Measurements from ENCODE around the gene POLR2C. TPM values are rescaled to one million over a fixed set of nuclear protein-coding genes. Genes with fewer than 3 reads are reported as not detected.
"Not testable (repeated sequence)": the region's sequence is repeated elsewhere in the genome, so short reads cannot be mapped to it uniquely, and the experiment has no call there.

The POLR2C gene
- polyA plus RNA-seq, 1 donor = 44.2 TPM

DNA sequence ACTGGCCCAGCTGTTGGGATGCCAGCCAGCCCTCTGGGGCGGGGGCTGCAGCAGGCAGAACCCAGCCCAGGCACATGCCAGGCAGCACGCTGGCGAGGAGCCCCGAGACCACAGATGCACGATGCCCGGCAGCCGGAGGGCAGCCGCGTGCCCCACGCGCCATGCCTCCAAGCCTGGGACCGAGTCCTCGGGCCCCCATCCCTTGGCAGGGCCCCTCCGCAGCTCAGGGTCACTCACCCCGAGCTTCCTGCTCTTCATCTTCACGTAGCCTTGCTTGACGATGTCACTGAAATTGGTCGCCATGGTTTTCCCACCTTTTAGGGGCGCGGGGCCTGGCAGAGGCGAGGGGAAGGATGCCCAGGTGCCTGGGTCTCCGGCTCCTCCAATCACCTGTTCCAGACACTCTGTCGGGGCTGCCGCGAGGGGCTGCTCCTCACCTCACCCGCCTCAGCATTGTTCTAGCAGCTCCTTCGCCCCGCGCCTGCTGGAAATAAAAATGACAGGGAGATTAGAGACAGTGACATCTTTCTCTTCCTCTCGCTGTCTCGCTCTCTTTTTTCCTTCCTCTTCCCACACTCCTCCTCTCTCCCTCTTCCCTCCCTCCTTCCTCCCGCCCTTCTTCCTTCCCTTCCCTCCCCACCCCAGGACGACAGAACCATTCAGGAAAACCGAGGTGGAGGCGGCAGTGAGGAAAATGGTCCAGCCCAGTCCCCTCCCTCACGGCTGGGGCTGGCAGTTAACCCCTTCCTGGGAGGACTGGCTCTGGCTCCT is 16.9 kb downstream of the POLR2C start:
- peak; percentile 28 for DNase-seq (ENCODE audit: low read depth)

DNA sequence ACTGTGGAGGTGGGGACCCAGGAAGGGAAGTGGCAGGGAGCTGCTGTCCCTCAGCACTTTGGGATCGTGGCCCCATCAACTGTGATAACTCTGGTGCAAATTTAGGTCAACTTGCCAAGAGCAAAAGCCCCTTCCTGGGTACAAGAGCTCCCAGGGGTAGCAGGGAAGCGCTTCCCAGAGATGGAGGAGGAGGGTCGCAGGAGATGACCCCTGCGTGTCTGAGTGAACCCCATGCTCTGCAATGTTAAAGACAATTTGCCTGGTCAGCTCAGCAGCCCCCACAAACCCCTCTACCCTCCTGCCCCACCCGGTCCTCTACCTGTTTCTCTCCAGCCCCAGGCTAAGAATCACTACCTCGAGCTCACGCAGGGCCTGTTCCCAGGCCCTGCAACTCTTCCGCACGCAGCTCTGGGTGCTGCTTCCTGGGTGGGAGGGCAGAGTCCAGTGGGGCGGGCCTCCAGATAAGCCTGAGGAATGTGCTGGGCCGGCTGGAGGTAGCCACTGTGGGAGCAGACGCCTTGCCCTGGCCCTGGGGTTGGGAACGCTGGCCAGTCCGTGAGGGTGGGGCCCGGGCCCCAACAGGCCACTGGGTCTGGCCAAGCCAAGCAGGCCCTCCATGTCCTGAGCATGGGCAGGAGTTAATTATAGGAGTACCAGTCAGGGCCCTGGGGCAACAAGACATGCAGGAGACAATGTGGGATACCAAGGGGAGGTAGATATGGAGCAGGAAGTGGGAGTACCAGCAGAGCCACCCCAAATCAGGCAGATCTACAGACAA is 17.7 kb downstream of the POLR2C start:
- no peak for DNase-seq (ENCODE audit: low read depth)

DNA sequence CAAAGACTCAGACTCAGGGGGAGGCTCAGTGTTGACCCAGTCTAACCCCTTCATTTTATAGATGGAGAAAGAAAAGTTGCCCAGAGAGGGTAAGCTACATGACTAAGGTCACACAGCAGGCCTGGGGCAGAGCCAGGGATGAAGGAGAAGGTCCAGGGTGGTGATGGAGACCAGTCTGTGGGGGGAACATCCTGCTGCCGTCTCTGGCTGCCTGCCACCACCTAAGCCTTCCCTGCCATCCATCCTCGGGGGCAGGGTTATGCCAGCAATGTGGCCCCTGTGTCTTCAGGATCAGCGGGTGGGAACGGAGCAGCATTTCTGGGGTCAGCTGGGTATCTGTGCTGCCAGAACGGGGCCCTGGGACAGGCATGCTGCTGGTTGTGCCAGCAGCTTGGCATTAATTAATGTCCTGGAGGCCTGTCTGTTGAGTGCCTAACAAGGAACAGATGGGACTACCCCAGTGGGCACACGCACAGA is 18.3 kb downstream of the POLR2C start:
- DNase-seq (ENCODE audit: low read depth) = no peak

DNA sequence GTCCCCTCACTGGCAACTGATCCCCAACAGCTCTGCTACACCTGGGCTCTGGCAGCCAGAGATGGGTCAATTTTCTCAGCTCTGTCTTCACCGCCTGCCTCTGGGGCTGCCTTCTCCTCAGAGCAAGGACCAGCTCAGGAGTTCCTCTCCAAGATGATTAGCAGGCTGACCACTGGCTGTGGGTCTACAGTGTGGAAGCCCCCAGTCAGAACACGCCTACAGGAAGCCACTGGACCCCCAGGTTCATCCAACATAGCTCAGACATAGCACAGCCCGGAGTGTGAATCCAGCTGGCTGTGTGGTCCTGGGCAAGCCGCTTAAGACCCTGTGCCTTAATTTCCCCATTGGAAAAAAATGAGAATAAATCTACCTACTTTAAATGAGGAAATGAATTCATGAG is 18.9 kb downstream of the POLR2C start:
- no peak for DNase-seq (ENCODE audit: low read depth)

DNA sequence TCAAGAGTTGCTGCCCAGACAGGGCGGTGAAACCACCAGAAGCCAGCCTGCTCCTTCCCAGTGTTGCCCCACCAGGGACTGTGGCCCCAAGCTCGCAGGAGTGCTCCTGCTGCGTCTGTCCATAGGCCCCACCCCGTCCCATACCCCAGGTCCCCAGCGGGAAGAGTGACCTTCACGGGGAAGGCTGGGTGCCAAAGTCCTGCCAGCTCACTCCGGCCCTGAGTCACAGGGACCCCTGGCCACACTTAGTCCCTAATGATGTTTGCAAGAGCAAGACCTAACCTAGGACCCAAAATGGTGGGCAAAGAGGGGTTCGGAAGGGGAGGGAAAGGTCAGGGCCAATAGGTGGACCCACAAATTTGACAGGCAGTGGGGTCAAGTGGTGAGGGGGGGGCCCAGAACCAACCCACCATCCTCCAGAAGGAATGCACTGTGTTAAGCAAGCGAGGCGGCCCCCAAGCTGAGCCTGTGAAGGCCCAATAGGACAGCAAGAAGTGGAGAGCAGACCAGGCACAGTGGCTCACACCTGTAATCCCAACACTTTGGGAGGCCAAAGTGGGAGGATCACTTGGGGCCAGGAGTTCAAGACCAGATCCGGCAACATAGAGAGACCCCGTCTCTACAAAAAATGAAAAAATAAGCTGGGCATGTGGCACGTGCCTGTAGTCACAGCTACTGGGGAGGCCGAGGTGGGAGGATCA is 20.5 kb downstream of the POLR2C start:
- DNase-seq (ENCODE audit: low read depth) = no peak

DNA sequence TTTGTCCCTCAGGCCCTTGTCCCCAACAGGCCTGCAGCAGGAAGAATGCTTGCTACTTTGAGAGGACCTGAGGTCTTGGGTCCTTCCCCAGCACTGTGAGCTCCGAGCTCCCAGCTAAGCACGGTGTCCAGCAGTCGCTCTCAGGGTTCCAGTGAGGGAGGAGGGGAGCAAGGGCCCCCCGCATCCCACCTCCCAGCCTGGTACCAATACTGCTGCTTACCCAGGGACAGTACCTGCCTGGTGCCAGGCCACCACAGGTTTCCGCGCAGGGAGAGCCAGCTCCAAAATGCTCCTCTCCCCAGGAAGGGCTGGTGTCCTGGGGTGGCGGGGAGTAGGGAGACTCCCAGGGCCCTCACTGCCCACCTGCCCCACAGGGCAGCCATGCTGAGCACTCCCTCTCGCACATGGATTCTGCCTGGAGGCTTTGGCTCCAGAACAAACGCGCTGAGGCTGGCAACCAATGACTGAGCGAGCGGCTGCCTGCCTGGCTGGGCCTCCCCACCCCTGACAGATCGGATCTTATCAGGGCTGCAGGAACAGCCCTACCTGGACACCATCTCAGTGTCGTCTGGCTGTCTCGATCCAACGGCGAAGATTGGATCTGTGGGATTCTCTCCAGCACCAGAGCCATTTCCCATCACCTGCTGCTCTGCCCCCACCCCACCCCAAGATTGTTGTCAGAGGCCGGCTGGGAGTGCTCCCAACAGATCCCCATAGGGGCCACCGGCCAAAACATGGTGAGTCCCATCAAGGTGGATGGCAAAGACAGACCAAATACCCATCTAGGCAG is 21.4 kb downstream of the POLR2C start:
- no peak for DNase-seq (ENCODE audit: low read depth)

DNA sequence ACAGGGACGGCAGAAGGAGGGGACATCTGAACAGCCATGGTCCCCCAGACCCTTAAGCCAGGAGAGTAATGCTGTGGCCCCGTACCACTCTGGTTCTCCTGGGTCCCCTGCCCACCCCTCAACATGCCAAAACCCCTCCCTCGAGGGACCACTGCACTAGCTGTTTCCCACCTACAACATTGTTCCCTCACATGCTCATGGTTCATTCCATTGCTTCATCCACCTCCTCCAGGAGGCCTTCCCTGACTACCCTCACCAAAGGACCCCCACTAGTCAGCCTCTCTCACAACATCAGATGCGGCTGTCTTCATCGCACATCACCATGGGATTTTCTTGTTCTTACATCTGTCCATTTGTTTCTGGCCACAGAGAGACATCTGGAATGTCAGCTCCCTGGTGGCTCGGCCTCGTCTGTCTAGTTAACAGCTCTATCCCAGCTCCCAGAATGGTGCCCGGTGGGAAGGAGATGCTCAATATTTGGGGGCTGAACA is 22.1 kb downstream of the POLR2C start:
- DNase-seq (ENCODE audit: low read depth) = no peak

DNA sequence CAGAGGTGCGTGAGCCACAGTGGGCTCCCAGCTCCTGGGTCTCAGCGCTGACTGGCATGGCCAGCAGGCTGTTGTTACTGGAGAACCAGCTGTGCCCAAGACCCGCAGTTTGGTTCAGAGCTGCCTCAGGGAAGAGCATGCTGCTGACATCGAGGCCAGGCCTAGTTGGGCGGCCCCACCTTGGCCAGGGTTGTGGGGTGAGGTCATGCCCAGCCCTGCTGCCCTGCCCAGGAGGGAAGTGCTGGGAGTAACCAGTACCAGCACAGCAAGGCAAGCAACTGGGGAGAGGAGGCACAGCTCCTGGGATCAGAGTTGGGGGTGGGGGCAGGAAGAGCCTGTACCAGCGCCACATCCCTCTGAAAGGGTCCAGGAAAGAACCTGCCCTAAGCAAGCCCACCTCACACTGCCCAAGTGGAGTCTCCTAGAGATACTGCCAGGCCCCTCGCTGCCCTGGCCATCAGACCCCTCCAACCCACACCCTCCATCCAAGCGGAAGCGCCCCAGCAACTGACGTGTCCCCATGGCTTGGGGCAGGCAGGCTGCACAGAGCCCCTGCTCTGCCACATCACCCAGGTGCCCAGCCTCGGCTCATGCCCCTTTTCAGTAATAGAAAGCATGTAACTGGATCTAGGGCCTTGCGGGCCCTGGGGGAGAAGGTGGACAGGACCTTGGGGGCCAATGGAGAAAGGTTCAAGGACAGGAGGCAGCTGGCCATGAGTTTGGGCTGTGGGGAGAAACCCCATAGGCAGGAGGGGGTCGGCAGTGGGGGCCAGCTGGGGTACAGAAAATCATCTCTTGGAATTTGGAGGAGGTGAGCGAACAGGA is 22.8 kb downstream of the POLR2C start:
- DNase-seq (ENCODE audit: low read depth) = no peak

DNA sequence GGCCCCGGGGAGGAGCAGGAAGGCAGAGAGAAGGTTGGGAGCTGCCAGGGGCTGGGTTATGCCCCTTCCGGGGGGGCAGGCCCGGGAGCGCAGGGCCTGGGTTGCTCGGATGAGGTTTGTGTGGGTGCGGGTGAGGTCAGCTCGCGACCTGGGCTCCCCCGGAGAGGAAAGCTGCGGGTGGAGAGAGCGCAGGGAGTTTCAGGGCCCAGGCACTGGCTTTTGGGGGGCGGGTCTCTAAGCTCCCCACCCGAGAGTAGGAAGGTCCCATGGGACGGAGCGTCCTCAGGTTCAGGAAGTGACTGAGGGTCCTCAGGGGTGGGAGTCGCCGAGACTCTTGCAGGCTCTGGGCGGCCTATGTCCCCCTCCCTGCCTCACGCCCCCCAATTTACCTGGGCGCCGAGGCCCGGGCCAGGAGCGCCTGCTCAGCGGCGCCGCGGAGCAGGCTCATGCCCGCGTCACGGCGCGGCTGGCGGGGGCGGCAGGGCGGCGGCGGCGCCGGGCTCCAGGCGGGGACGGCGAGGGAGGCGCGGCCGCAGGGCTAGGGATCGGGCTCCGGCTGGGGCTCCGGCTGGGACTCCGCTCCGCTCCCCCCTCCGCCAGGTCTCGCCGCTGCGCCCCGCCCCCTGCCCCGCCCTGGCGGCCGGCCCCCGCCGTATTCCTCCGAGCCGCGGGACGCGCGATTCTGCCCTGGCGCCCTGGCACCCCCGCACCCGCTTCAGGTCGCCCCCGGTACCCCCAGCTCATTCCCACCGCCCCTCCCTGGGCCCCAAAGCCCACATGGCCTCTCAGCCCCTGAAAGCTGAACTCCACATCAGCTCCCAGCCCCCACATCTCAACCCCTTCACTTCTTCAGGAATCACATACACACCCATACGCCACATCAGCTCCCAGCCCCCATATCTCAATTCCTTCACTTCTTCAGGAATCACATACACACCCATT is 23.7 kb downstream of the POLR2C start, which contains the start of gene DOK4:
Gene DOK4, minus strand, starts transcription at position 578 of the 942 bp plus-strand sequence. CDS start 6,986 bp downstream, outside the sequence.
- DNase-seq (ENCODE audit: low read depth) = peak; percentile 20

DNA sequence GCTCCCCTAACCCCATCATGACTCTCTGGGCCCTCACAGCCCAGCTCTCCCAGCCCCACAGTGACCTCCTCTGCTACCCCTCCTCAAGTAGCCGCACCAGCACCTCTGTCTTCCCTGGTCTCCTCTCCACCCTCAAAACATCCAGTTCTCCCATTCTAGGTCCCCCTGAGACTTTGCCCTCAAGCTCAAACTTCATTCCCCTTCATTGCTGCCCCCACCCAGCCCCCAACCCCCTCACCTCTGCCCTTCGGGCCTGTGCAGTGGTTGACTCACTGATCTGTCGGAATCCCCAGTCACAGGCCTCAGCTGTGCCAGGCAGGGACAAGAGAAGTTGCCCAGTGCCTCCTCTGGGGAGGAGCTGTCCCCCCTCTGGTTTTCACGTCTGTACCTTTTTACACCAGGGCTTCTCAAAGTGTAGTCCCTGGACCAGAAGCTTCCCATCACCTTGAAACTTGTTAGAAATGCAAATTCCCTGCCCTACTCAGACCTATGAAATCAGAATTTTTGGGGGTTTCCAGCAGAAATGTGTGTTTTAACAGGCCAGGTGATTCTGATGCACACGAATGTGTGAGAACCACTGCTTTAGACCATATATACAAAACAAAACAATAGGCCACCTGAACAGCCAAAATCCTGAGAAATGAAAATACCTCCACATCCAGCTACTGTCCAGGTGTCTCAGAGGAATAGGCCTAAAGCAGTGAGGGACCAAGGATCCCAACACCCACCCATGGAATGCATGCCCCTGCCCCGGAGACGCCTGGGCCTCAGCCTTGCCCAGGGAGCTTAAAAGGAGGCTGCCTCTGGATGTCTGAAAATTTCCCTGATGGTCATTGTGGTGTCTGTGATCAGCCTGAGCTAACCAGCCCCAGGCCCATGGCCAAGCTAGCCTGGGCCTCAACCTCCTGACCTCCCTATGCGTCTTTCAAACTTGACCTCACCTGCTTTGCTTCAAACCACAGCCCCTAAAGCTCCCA is 24.7 kb downstream of the POLR2C start:
- DNase-seq (ENCODE audit: low read depth) = no peak

DNA sequence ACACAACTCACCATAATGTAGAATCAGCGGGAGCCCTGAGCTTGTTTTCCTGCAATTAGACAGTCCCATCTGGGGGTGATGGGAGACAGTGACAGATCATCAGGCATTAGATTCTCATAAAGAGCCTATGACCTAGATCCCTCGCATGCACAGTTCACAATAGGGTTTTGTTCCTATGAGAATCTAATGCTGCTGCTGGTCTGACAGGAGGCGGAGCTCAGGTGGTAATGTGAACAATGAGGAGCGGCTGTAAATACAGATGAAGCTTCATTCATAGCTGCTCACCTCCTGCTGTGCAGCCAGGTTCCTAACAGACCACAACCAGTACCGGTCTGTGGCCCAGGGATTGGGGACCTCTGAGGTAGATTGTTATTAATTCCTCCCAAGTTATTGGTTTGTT is 26.8 kb downstream of the POLR2C start:
- DNase-seq (ENCODE audit: low read depth) = no peak

DNA sequence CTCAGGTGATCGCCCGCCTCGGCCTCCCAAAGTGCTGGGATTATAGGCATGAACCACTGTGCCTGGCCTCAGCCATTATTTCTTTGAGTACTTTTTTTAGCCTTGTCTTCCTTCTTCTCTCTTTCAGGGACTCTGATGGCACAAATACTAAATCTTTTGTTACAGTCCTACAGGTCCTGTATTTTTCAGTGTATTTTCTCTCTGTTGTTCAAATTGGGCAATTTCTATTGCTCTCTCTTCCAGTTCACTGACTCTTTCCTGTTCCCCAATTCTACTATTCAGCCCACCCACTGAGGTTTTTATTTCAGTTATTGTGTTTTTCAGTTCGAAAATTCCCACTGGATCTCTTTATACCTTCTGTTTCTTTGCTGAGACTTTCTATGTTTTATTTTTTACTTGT is 31.3 kb downstream of the POLR2C start:
- DNase-seq (ENCODE audit: low read depth) = no peak

DNA sequence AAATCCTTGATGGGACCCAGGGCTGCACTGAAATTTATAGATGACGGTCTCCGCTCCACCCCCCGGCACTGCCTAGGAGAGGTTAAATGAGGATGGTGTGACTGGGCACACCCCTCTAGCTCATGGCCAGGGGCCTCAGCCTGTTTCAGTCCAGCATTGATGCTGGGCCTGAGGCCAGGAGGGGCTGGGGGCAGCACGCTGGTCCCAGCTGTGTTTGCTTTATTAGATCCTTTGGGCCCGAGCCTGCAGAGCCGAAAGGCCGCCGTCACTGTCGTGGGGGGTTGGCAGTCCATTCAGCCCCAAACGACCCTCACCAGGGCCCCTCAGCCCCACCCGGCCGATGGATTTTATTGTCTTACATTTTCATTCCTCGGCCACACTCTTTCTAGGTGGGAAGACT is 34.6 kb downstream of the POLR2C start:
- DNase-seq (ENCODE audit: low read depth) = no peak

DNA sequence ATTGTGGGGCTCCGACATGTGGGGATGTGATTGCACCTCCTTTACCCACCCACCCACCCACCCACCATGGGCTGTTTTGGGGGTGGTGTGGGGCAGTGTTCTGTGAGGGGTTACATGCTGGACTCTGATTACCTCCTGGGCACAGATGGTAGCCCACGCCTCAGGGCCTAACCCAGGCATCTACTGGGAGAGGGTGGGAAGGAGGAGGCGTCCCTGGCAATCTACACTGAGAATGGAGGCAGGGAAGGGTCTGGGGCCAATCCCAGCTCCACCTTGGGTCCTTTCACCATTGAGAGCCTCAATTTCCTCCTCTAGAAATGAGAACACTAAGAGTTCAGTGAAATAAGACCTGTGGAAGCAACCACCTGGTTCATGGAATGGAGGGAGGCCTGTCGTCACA is 35.6 kb downstream of the POLR2C start:
- no peak for DNase-seq (ENCODE audit: low read depth)

DNA sequence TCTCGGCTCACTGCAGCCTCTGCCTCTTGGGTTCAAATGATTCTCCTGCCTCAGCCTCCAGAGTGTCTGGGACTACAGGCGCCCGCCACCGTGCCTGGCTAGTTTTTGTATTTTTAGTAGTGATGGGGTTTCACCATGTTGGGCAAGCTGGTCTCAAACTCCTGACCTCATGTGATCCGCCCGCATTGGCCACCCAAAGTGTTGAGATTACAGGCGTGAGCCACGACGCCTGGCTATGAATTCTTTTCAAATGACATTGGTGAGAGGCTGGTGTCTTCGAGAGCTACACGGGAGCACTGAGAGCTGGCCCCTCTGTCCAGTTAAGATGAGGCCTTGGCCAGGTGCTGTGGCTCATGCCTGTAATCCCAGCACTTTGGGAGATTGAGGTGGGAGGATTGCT is 37.5 kb downstream of the POLR2C start:
- DNase-seq (ENCODE audit: low read depth) = not testable (repeated sequence)

DNA sequence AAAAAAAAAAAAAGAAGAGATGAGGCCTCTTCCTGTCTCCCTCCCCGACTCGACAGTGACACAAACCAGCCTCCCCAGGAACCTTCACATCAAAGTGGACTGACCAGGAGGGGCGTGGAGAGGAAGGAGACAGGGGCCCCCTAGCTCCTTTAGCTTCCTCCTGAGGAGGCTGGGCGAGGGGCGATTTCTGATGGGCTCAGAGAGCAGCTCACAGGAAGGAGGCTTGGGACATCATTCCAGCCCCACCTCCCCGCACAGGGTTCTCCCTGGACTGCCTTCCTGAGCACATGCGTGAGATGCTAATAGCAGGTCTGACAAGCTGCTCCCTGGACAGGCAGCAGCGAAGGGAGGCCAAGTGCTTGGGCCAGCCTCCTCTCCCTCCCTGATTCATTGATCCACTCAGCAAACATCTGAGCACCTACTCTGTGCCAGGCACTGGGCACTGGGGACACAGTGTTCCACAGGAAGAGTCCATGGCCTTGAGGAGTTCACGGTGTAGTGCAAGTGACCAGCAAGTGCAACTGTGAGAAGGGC is 38.2 kb downstream of the POLR2C start:
- DNase-seq (ENCODE audit: low read depth) = no peak

DNA sequence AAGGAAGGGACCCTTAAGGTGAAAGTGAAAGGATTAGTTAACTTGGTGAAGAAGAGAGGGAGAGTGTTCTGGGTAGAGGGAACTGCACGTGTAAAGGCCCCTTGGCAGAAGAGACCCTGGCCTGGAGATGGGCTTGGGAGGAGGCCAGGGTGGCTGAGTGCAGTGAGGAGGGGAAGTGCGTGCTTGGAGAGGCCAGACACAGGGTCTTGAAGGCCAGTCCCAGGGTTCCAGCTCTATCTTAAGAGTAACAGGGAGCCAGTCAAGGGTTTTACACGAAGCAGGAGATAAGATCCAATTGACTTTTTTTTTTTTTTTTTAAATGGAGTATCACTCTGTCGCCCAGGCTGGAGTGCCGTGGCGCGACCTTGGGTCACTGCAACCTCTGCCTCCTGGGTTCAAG is 39.0 kb downstream of the POLR2C start:
- DNase-seq (ENCODE audit: low read depth) = no peak
